Measurements from ENCODE around the gene ANO7.

The ANO7 gene

DNA sequence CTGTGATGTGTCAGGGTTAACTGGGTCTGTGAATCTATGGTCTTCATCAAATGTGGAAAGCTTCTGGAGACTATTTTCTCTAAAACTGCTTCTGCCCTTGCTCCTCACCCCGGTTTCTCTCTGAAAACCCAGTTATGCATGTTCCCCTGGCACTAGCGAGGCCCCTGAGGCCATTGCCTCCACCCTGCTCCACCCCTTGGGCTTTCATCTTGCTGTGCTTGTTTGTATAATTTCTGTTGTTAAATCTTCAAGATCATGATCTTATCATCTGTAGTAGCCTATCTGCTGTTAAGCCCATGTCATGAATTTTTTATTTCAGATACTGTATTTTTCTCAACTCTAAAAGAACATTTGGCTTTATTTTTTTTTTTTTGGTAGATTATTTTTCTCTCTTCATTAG, 14.9 kb upstream of the ANO7 start:
- H3K4me3 ChIP-seq: no peak overlapping the region

DNA sequence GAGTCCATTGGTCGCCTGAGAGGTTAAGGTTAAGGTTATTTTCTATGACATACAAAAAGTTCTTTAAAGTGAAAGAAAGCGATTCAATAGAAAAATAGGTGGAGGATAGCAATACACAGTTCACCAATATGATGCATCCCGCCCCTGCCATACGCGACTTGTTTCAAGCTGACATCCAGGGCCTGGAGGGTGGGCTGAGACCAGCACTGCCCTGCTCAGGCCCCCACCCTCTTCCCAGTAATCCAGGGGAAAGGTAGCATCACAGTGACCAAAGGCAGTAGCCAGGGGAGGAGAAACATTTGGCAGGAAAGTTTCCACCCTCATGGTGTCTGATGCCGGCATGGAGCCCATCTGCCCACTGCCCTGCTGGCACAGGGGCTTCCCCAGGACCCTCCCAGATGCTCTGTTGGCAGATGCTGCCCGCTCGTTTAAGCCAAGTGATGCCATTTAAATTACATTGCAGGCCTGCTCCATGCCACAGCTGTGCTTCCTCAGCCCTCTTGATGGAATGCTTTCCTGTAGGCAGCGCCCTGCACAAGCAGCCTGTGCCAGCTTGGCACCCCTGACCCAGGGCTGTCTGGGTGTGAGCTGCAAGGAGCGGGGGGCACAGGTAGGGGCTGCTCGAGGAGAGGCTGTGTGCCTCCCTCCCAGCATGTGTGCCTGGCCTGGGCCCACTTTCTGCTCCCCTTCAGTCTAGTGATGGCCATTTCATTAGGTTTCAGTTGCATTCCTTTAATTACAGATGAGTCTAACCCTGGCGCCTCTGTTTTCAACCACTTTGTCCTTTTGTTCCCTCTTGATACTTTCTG, 10.7 kb upstream of the ANO7 start:
- TF ChIP-seq, protein P1, sequence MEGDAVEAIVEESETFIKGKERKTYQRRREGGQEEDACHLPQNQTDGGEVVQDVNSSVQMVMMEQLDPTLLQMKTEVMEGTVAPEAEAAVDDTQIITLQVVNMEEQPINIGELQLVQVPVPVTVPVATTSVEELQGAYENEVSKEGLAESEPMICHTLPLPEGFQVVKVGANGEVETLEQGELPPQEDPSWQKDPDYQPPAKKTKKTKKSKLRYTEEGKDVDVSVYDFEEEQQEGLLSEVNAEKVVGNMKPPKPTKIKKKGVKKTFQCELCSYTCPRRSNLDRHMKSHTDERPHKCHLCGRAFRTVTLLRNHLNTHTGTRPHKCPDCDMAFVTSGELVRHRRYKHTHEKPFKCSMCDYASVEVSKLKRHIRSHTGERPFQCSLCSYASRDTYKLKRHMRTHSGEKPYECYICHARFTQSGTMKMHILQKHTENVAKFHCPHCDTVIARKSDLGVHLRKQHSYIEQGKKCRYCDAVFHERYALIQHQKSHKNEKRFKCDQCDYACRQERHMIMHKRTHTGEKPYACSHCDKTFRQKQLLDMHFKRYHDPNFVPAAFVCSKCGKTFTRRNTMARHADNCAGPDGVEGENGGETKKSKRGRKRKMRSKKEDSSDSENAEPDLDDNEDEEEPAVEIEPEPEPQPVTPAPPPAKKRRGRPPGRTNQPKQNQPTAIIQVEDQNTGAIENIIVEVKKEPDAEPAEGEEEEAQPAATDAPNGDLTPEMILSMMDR (IDR thresholded peaks at IDR 0.05): no peak
- DNase-seq (ENCODE audit: low spot score): no peak
- no peak overlapping the region for H3K4me3 ChIP-seq
- no peak overlapping the region for H3K27ac ChIP-seq

More for the DNA sequence above, 14.9 kb upstream of the ANO7 start:
- H3K27ac ChIP-seq: no peak overlapping the region
- DNase-seq (ENCODE audit: low spot score): no peak
- TF ChIP-seq, protein P1 (IDR thresholded peaks at IDR 0.05): no peak

DNA sequence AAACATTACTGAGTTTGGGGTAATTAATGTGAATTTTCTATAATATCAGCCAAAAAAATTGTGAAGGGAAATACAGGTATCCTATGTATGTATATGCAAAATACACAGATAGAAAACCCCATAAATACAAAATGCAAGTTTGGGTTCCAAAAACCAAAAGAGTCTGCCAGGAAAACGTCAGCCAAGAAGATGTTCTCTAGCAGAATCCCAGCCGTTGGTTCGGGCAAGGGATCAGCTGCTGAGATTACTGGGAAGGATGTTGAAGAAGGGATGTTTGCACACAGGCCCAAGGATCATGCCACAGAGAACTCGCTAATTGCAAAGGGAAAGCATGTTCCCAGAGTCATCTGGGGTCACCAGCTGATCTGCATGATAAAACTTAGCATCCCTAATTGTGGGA, 9.5 kb upstream of the ANO7 start:
- no peak overlapping the region for H3K4me3 ChIP-seq
- H3K27ac ChIP-seq: no peak overlapping the region
- no peak for DNase-seq (ENCODE audit: low spot score)
- TF ChIP-seq, protein P1 (IDR thresholded peaks at IDR 0.05): no peak

DNA sequence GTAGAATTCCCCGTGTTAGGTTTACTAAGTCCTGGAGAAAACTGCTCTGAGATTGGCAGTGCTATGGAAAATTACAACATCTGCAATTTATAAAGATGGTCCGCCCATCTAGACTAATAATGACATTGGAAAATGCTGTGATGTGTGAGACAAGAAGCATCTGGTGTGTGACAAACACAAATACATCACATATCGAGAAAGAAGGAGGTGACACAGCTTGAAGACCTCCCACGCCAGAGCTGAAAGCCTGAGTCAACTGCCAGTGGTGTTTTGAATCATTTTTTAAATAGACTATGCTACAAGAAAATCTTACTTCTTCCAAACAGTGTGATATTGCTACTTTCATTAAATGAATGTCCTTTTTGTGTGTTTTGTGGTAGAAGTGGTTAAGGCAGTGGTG, 8.6 kb upstream of the ANO7 start:
- no peak overlapping the region for H3K27ac ChIP-seq
- H3K4me3 ChIP-seq: no peak overlapping the region
- TF ChIP-seq, protein P1 (IDR thresholded peaks at IDR 0.05): no peak
- DNase-seq (ENCODE audit: low spot score): no peak

DNA sequence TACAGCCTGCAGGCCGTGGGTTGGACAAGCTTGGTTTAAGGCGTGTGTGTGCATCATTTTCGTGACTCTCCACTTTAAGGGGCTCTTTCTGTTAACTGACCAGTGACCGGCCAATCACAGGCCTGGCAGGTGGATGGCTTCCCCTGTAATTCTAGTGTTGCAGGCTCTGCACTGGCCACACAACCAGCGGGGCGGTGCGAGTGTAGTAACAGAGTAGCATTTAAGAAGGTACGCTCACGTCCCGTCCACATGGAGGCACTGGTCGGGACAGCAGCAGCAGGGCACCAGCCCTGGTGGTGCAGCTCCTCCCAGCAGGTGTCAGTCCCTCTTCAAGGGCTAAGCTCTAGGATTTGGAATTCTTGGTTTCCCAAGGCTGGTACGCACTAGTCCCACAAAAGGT, 8.0 kb upstream of the ANO7 start:
- no peak overlapping the region for H3K27ac ChIP-seq
- no peak overlapping the region for H3K4me3 ChIP-seq
- TF ChIP-seq, protein P1 (IDR thresholded peaks at IDR 0.05): no peak
- peak; percentile 71 for DNase-seq (ENCODE audit: low spot score)

DNA sequence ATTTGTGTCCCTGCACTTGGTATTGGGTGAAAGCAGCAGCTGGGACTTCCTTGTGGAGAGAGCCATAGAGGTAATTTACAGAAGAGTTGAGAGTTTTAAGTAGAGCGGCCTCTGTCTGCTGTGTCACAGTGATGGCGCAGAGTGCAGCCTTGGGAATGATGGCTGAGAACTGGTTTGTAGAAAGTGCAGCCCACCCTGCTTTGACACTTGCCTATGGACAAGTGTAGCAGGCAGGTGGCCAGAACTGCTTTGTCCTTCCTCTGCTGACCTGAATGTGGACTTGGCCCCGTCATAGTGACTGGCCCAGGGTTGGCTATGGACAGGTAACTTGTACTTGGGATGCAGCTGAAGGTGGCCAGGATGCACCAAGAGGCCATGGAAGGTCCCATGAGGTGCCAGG, 6.4 kb upstream of the ANO7 start:
- Histone ChIP-seq H3K4me3 (no peak overlapping the region), H3K27ac (no peak overlapping the region)
- TF ChIP-seq, protein P1 (IDR thresholded peaks at IDR 0.05): no peak
- DNase-seq (ENCODE audit: low spot score): no peak

DNA sequence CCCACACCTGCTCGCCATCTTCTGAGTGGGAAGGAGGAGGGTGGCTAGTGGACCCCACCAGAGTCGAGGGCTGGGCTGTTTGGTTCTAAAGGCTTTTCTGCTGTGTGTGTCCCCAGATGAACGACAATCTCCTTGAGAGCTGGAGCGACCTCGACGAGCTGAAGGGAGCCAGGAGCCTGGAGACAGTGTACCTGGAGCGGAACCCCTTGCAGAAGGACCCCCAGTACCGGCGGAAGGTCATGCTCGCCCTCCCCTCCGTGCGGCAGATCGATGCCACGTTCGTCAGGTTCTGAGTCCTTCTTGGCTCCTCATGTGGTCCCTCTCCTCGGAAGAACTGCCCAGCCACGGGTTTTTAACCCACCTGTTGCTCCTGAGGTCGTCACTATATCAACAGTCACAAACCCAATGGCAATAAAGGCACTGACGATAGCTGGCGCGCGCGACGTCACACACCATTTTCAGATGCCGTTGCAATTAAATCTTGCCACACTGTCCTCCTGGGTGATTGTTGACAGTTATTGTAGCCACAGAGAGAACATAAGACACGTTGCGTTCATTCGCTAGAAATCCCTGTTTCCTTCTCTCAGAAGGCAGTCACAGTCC, 5.8 kb upstream of the ANO7 start:
- TF ChIP-seq, protein P1 (IDR thresholded peaks at IDR 0.05): no peak
- H3K4me3 ChIP-seq: no peak overlapping the region
- DNase-seq (ENCODE audit: low spot score): no peak
- H3K27ac ChIP-seq: no peak overlapping the region

Measured in coronary artery (tissue), 2 donors.